CD4-positive, alpha-beta T cell treated with Interleukin-4 for 1 hour (primary cell): ENCODE results near the gene SUGT1.
"Not testable (repeated sequence)": the region's sequence is repeated elsewhere in the genome, so short reads cannot be mapped to it uniquely, and the experiment has no call there.

Experiments
- DNase-seq, 2 donors: peaks; one replicate each; pipeline ENCODE4 v3.0.0-alpha.2; 2020 to 2022

The SUGT1 gene

GRCh38 chr13:52670726-52671125 is 18.1 kb downstream of the SUGT1 start:
- no peak for DNase-seq

- DNase-seq, result no peak
Measured at GRCh38 chr13:52673465-52673864, 20.8 kb downstream of the SUGT1 start.

- DNase-seq, result no peak
Measured at GRCh38 chr13:52677823-52678222, 25.2 kb downstream of the SUGT1 start.

GRCh38 chr13:52685806-52686205 is 33.2 kb downstream of the SUGT1 start:
- not testable (repeated sequence) for DNase-seq

- DNase-seq, result no peak
Measured at GRCh38 chr13:52686376-52686775, 33.7 kb downstream of the SUGT1 start.

GRCh38 chr13:52695856-52696255 is 43.2 kb downstream of the SUGT1 start:
- DNase-seq, result no peak

GRCh38 chr13:52696566-52696965 is 43.9 kb downstream of the SUGT1 start:
- no peak for DNase-seq

GRCh38 chr13:52701728-52702465 is 49.3 kb downstream of the SUGT1 start:
- DNase-seq, result no peak

- DNase-seq, result no peak
Measured at GRCh38 chr13:52703482-52703881, 50.8 kb downstream of the SUGT1 start.

- DNase-seq, result no peak
Measured at GRCh38 chr13:52706081-52706480, 53.4 kb downstream of the SUGT1 start.

- DNase-seq, result no peak
Measured at GRCh38 chr13:52707375-52707774, 54.7 kb downstream of the SUGT1 start.

GRCh38 chr13:52708266-52708665 is 55.6 kb downstream of the SUGT1 start:
- not testable (repeated sequence) for DNase-seq

- no peak for DNase-seq
Measured at GRCh38 chr13:52711286-52711685, 58.6 kb downstream of the SUGT1 start.

GRCh38 chr13:52712385-52712784 is 59.7 kb downstream of the SUGT1 start:
- DNase-seq, result no peak

- DNase-seq, result peak in 1 of 2 donors; percentile 21
Measured at GRCh38 chr13:52713894-52714293, 61.3 kb downstream of the SUGT1 start.

GRCh38 chr13:52720904-52721303 is 68.3 kb downstream of the SUGT1 start:
- DNase-seq, result not testable (repeated sequence)

- not testable (repeated sequence) for DNase-seq
Measured at GRCh38 chr13:52721356-52721755, 68.7 kb downstream of the SUGT1 start.

- no peak for DNase-seq
Measured at GRCh38 chr13:52723181-52723580, 70.5 kb downstream of the SUGT1 start.

GRCh38 chr13:52725302-52725701 is 72.7 kb downstream of the SUGT1 start:
- no peak for DNase-seq

- DNase-seq, result no peak
Measured at GRCh38 chr13:52726258-52726657, 73.6 kb downstream of the SUGT1 start.

- no peak for DNase-seq
Measured at GRCh38 chr13:52734075-52734623, 81.5 kb downstream of the SUGT1 start.

GRCh38 chr13:52736891-52737290 is 84.3 kb downstream of the SUGT1 start:
- no peak for DNase-seq

GRCh38 chr13:52737451-52737850 is 84.8 kb downstream of the SUGT1 start:
- DNase-seq, result no peak

- DNase-seq, result no peak
Measured at GRCh38 chr13:52737965-52738364, 85.3 kb downstream of the SUGT1 start.
